PC-3 (cell line): ENCODE measurements around the gene TMEM190. TPM values are rescaled to one million over a fixed set of nuclear protein-coding genes. Genes with fewer than 3 reads are reported as not detected.

Source experiments
- ATAC-seq: fragments of 200-7000 bp; cut with Tn5 transposase; 2 replicates; pipeline ENCODE4 v1.9.1; 2020; ENCODE audit warnings: mild to moderate bottlenecking, moderate library complexity
- BruUV-seq: library from RNA; stranded (reverse); fragments of 400-500 nt; replicated peaks from 2 replicates; lab custom pipeline; 2021; lab: Mats Ljungman, UMichigan
- CTCF ChIA-PET: fragments of 300-600 bp; sonication (Branson Sonifier 250); formaldehyde crosslinking; loops from one replicate; lab custom pipeline; 2022; ENCODE audit warnings: antibody characterized with exemption; lab: Charles Lee
- POLR2A ChIA-PET: fragments of 300-600 bp; sonication (Branson Sonifier 250); formaldehyde crosslinking; loops from one replicate; lab custom pipeline; 2022; ENCODE audit warnings: antibody characterized with exemption; ENCODE audit not compliant: unreplicated experiment; lab: Charles Lee
- DNase-seq: peaks from one replicate; pipeline ENCODE4 v3.0.0-alpha.2; 2015
- H2AFZ ChIP-seq: fragments of 300-600 bp; sonication (generic); 2 replicates; pipeline ENCODE4 v1.6.0; 2016; ENCODE audit warnings: antibody characterized with exemption, low read length
- H3F3A ChIP-seq: fragments of 300-600 bp; sonication (generic); one replicate; pipeline ENCODE4 v1.6.0; 2017; ENCODE audit warnings: antibody characterized with exemption, low read length, control low read depth, mild to moderate bottlenecking; ENCODE audit not compliant: unreplicated experiment
- H3K27ac ChIP-seq: fragments of 300-600 bp; sonication (generic); 2 replicates; pipeline ENCODE4 v1.5.1; 2016; ENCODE audit warnings: mild to moderate bottlenecking, low read length
- H3K27me3 ChIP-seq: fragments of 300-600 bp; sonication (generic); 2 replicates; pipeline ENCODE4 v1.6.1; 2016; ENCODE audit warnings: low read length, mixed read lengths
- H3K36me3 ChIP-seq: fragments of 300-600 bp; sonication (generic); 2 replicates; pipeline ENCODE4 v1.6.1; 2016; ENCODE audit warnings: low read depth, mixed run types, low read length, mixed read lengths
- H3K4me1 ChIP-seq: fragments of 300-600 bp; sonication (generic); 2 replicates; pipeline ENCODE4 v1.5.1; 2016; ENCODE audit warnings: low read length; ENCODE audit not compliant: insufficient read depth
- H3K4me2 ChIP-seq: fragments of 300-600 bp; sonication (generic); 2 replicates; pipeline ENCODE4 v1.6.0; 2016; ENCODE audit warnings: low read length
- H3K4me3 ChIP-seq: fragments of 300-600 bp; sonication (generic); 2 replicates; pipeline ENCODE4 v1.5.1; 2016; ENCODE audit warnings: mild to moderate bottlenecking, low read length, mixed read lengths
- H3K79me2 ChIP-seq: fragments of 300-600 bp; sonication (generic); 2 replicates; pipeline ENCODE4 v1.6.1; 2017; ENCODE audit warnings: low read length, mixed read lengths
- H3K9ac ChIP-seq: fragments of 300-600 bp; sonication (generic); 2 replicates; pipeline ENCODE4 v1.6.0; 2016; ENCODE audit warnings: mild to moderate bottlenecking, low read length
- H3K9me2 ChIP-seq: fragments of 300-600 bp; sonication (generic); replicated peaks from 2 replicates; pipeline ENCODE4 v1.6.1; 2016; ENCODE audit warnings: mixed run types, low read length, mixed read lengths
- H3K9me3 ChIP-seq: fragments of 300-600 bp; sonication (generic); 2 replicates; pipeline ENCODE4 v1.6.1; 2016; ENCODE audit warnings: low read length, mixed read lengths
- H4K20me1 ChIP-seq: fragments of 300-600 bp; sonication (generic); 2 replicates; pipeline ENCODE4 v1.6.1; 2016; ENCODE audit warnings: low read length, mixed read lengths
- EZH2 ChIP-seq: fragments of 300-600 bp; sonication (generic); IDR thresholded peaks from one replicate; pipeline ENCODE4 v1.6.1; 2017; ENCODE audit warnings: antibody characterized with exemption, mild to moderate bottlenecking, low read length; ENCODE audit not compliant: unreplicated experiment
- EZH2phosphoT487 ChIP-seq: fragments of 300-600 bp; sonication (generic); IDR thresholded peaks from 2 replicates; pipeline ENCODE4 v1.6.1; 2018; ENCODE audit warnings: mild to moderate bottlenecking, antibody characterized with exemption, low read length, borderline replicate concordance
- intact Hi-C: fragments of 100-400 bp; cut with micrococcal nuclease; formaldehyde crosslinking; loops from 2 replicates; pipeline ENCODE4 v1.9.0; 2023
- total RNA-seq: library from RNA; depleted of rRNA; stranded (reverse); fragments of >200 nt; gene quantifications from 2 replicates; pipeline ENCODE4 v1.2.3, GENCODE V29; 2014
- TF ChIP-seq, protein P1 (sequence below): fragments of 300-600 bp; sonication (generic); conservative IDR thresholded peaks from 2 replicates; pipeline ENCODE4 v1.5.1; 2017; ENCODE audit warnings: antibody characterized with exemption, low read depth, mild to moderate bottlenecking, low read length

Gene TMEM190
- total RNA-seq, 1 experiment from 2014 or later: not detected

DNA sequence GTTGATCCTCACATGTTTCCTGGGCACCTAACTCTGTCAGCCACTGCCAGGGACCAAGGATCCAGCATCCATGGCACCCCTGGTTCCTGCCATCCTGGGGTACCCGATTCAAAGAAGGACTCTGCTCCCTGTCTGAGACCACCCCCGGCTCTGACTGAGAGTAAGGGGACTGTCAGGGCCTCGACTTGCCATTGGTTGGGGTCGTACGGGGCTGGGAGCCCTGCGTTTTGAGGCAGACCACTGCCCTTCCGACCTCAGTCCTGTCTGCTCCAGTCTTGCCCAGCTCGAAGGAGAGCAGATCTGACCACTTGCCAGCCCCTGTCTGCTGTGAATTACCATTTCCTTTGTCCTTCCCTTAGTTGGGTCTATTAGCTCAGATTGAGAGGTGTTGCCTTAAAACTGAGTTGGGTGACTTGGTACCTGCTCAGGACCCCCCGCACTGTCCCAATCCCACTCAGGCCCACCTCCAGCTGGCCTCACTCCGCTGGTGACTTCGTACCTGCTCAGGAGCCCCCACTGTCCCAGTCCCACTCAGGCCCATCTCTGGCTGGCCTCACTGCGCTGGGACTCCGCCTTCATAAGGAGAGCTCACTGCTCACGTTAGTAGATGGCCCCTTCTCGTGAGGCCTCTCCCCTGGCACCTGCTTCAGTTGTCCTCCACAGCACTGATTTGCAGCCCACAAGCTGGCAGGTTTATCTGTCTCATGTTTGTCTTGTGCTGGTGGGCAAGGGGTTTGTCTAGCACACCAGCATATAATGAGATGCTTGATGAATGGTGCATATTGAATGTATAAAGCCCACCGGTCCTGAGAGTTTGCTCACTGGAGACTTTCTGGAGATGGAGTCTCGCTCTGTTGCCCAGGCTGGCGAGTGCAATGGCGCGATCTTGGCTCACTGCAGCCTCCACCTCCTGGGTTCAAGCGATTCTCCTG lies 13.0 kb downstream of the TMEM190 start:
- Histone ChIP-seq H3K9me3 (no peaks in the 10 kb centered on the region), H3K36me3 (peaks cover 36% of the 10 kb centered on the region), H3K9ac (no peak overlapping the region), H3K4me1 (peaks cover 23% of the 10 kb centered on the region), H3K79me2 (peaks cover 45% of the 10 kb centered on the region), H3K9me2 (no peaks in the 10 kb centered on the region), H3K27me3 (no peaks in the 10 kb centered on the region), H2AFZ (no peak overlapping the region), H3K27ac (no peak overlapping the region), H3K4me3 (no peak overlapping the region), H4K20me1 (peaks cover 54% of the 10 kb centered on the region), H3F3A (peaks cover 7% of the 10 kb centered on the region), H3K4me2 (no peak overlapping the region)
- CTCF ChIA-PET: no interaction called here
- ATAC-seq: no peak
- DNase-seq: no peak
- intact Hi-C loops: loop anchor here (5.0 to 10.0 kb wide), 2 partner anchors 97 to 175 kb away; no protein-coding TSS in a partner anchor
- TF ChIP-seq EZH2phosphoT487: no peak
- TF ChIP-seq EZH2: no peak
- TF ChIP-seq, protein P1, sequence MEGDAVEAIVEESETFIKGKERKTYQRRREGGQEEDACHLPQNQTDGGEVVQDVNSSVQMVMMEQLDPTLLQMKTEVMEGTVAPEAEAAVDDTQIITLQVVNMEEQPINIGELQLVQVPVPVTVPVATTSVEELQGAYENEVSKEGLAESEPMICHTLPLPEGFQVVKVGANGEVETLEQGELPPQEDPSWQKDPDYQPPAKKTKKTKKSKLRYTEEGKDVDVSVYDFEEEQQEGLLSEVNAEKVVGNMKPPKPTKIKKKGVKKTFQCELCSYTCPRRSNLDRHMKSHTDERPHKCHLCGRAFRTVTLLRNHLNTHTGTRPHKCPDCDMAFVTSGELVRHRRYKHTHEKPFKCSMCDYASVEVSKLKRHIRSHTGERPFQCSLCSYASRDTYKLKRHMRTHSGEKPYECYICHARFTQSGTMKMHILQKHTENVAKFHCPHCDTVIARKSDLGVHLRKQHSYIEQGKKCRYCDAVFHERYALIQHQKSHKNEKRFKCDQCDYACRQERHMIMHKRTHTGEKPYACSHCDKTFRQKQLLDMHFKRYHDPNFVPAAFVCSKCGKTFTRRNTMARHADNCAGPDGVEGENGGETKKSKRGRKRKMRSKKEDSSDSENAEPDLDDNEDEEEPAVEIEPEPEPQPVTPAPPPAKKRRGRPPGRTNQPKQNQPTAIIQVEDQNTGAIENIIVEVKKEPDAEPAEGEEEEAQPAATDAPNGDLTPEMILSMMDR: no peak
- no TSS peak for BruUV-seq
- POLR2A ChIA-PET: no interaction called here

DNA sequence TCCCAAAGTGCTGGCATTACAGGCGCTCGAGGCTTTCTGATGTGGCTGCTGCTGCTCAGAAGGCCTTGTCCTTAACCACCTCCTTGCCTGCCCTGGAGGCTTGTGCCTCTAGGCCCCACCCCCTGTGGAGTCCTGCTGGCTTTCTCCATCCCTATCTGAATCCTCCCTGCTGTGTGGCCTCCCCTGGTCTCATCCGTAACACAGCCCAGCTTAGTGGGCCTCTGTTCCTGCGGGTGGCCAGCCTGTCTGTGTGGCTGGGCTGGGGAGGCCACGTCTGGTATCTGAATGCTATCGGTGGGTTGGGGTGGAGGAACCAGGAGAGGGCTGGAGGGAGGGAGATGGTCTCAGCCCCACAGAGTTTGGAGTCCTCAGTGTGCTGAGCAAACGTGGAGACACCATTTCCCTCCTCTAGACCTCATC lies 13.8 kb downstream of the TMEM190 start:
- Histone ChIP-seq H3F3A (peaks cover 7% of the 10 kb centered on the region), H3K27ac (no peak overlapping the region), H4K20me1 (peaks cover 54% of the 10 kb centered on the region), H3K4me3 (no peak overlapping the region), H3K9me3 (no peaks in the 10 kb centered on the region), H3K36me3 (peaks cover 36% of the 10 kb centered on the region), H3K27me3 (no peaks in the 10 kb centered on the region), H3K9me2 (no peaks in the 10 kb centered on the region), H3K79me2 (peaks cover 41% of the 10 kb centered on the region), H3K4me1 (peaks cover 18% of the 10 kb centered on the region), H3K9ac (no peak overlapping the region), H2AFZ (no peak overlapping the region), H3K4me2 (no peak overlapping the region)
- intact Hi-C loops: no loop called here
- ChIA-PET POLR2A (no interaction called here), CTCF (no interaction called here)
- TF ChIP-seq EZH2phosphoT487 (no peak), EZH2 (no peak)
- ATAC-seq (no peak), DNase-seq (no peak)
- BruUV-seq: no TSS peak

DNA sequence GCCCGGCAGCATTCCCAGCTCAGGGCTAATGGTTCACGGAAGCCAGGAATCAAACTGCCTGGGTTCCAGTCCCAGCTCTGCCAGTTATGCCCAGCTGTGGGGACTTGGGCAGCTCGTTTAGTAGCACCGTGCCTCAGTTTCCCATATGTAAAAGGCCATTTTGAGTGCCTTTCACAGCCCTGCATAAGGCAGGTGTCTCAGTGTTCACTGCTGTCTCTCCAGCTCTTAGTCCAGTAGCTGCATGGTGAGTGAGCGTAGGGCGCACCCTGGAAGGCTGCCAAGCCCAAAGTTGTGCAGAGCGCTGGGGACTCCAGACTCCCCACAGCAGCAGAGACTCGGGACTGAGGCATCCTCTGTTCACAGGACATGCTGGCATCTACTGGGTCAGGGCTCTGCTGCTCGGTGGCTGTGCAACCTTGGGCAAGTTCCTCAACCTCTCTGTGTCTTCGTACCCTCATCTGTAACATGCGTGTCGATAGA lies 14.6 kb downstream of the TMEM190 start:
- Histone ChIP-seq H3K36me3 (peaks cover 34% of the 10 kb centered on the region), H3K4me2 (no peak overlapping the region), H4K20me1 (peaks cover 52% of the 10 kb centered on the region), H2AFZ (no peak overlapping the region), H3K9me3 (no peaks in the 10 kb centered on the region), H3F3A (peaks cover 7% of the 10 kb centered on the region), H3K4me1 (peaks cover 18% of the 10 kb centered on the region), H3K79me2 (peaks cover 36% of the 10 kb centered on the region), H3K27me3 (no peaks in the 10 kb centered on the region), H3K27ac (no peak overlapping the region), H3K9ac (no peak overlapping the region), H3K9me2 (no peaks in the 10 kb centered on the region), H3K4me3 (no peak overlapping the region)
- no peak for TF ChIP-seq EZH2
- TF ChIP-seq, protein P1: no peak
- no peak for TF ChIP-seq EZH2phosphoT487
- DNase-seq (no peak), ATAC-seq (peak; percentile 10)
- CTCF ChIA-PET: no interaction called here
- intact Hi-C loops: no loop called here
- no TSS peak for BruUV-seq
- POLR2A ChIA-PET: interaction anchor here (1.0 kb wide), 1 partner anchor 16 kb away, joined by 14 read pairs; the partner anchor contains the start of gene UBE2S
